ENCODE data around the gene DCTN4. TPM values are rescaled to one million over a fixed set of nuclear protein-coding genes. Genes with fewer than 3 reads are reported as not detected.

DCTN4 gene
- total and polyA plus RNA-seq, 2 of the 8 experiments (the other 6 are each of a cell fraction or from before 2014, with no cell fraction given): 20.5 to 42.7 TPM

- Histone ChIP-seq H3K36me3 (ENCODE audit: control insufficient read depth in 2 of 4, insufficient read depth in 4 of 4, low read length in 3 of 4) (peaks cover 0 to 7% (median 0%) of the 10 kb centered on the region in 4 experiments; a peak in 3 of 8 replicates), H3K23ac (ENCODE audit: insufficient read length) (no peak overlapping the region), H3K9ac (replicated peaks in 1 of 4; ENCODE audit: extremely low read depth in 1 of 4, low read depth in 3 of 4, low read length in 3 of 4) (no peak overlapping the region), H3K4me1 (replicated peaks in 1 of 4; ENCODE audit: control insufficient read depth in 3 of 4, insufficient read depth in 4 of 4, low read length in 3 of 4) (peaks cover 3 to 11% (median 9%) of the 10 kb centered on the region in 4 experiments), H3K9me3 (ENCODE audit: insufficient read depth in 2 of 2, low read depth in 1 of 2, low read length in 1 of 2) (no peaks in the 10 kb centered on the region), H3K27ac (ENCODE audit: low read depth, low read length) (no peak overlapping the region), H2AK5ac (ENCODE audit: low read depth, low read length) (no peak overlapping the region), H3K79me1 (ENCODE audit: low read depth, low read length) (no peaks in the 10 kb centered on the region), H4K5ac (ENCODE audit: insufficient read length, low read depth, low read length) (no peak overlapping the region), H3K23me2 (ENCODE audit: low read depth, low read length) (peaks cover 3% of the 10 kb centered on the region), H3K4ac (replicated peaks; ENCODE audit: insufficient read length, low read depth, low read length) (no peak overlapping the region), H2BK120ac (replicated peaks; ENCODE audit: low read depth, low read length) (no peak overlapping the region), H2BK15ac (ENCODE audit: low read length) (no peak overlapping the region), H3K18ac (ENCODE audit: extremely low read depth, low read length) (no peak overlapping the region), H3K79me2 (ENCODE audit: control insufficient read depth in 1 of 2, insufficient read depth in 2 of 2, low read length in 2 of 2) (peaks cover 0 to 9% of the 10 kb centered on the region in 2 experiments; a peak in 2 of 4 replicates), H2BK5ac (ENCODE audit: low read depth, low read length) (no peak overlapping the region), H3K4me2 (ENCODE audit: insufficient read depth in 1 of 2, low read depth in 2 of 2, low read length in 2 of 2) (no peak overlapping the region), H4K20me1 (replicated peaks in 1 of 2; ENCODE audit: control insufficient read depth in 1 of 2, insufficient read depth in 2 of 2, low read length in 2 of 2) (no peaks in the 10 kb centered on the region), H2BK12ac (ENCODE audit: low read depth, low read length) (no peak overlapping the region), H3K27me3 (replicated peaks in 1 of 4; ENCODE audit: control insufficient read depth in 3 of 4, extremely low read depth in 1 of 4, insufficient read depth in 3 of 4, low read length in 3 of 4) (no peaks in the 10 kb centered on the region), H3K4me3 (ENCODE audit: extremely low read depth in 1 of 4, insufficient read depth in 2 of 4, low read depth in 3 of 4, low read length in 4 of 4) (no peak overlapping the region), H2AFZ (ENCODE audit: low read length) (no peak overlapping the region), H4K91ac (replicated peaks; ENCODE audit: insufficient read length, low read length) (no peak overlapping the region), H4K8ac (ENCODE audit: extremely low read depth, insufficient read depth, low read length) (no peak overlapping the region), H3K56ac (replicated peaks; ENCODE audit: insufficient read length, low read depth, low read length) (no peak overlapping the region), H3K14ac (ENCODE audit: insufficient read length) (no peak overlapping the region), H2BK20ac (ENCODE audit: low read length) (no peak overlapping the region)
- ChIA-PET POLR2A (ENCODE audit: partially characterized antibody) (interaction anchor here (0.6 to 3.2 kb wide), 6 partner anchors 15 to 1081 kb away, joined by 3 to 12 read pairs (median 5); partner anchors contain the start of genes MYOZ3, RBM22 and RPS14), CTCF (ENCODE audit: partially characterized antibody) (interaction anchor here (1.1 to 3.3 kb wide), 3 partner anchors 10 to 116 kb away, joined by 3 to 11 read pairs (median 6); no protein-coding TSS in a partner anchor)
- TF ChIP-seq EGR1 (IDR thresholded peaks at IDR 0.05; ENCODE audit: borderline replicate concordance, low read depth, low read length): no peak
- no peak for TF ChIP-seq POLR2A (IDR thresholded peaks at IDR 0.05; ENCODE audit: control extremely low read depth in 1 of 2, low read depth in 2 of 2, low read length in 2 of 2)
- no peak for TF ChIP-seq SUZ12 (IDR thresholded peaks at IDR 0.05; ENCODE audit: low read length)
- no peak for TF ChIP-seq NANOG (IDR thresholded peaks at IDR 0.05; ENCODE audit: insufficient read depth, low read depth, low read length, poor library complexity, severe bottlenecking)
- TF ChIP-seq GABPA (IDR thresholded peaks at IDR 0.05; ENCODE audit: borderline replicate concordance, insufficient read depth, low read length): no peak
- no peak for TF ChIP-seq ZNF274 (IDR thresholded peaks at IDR 0.05; ENCODE audit: borderline replicate concordance, extremely low read depth, low read length)
- TF ChIP-seq SP4 (IDR thresholded peaks at IDR 0.05; ENCODE audit: low read length): no peak
- no peak for TF ChIP-seq BRCA1 (IDR thresholded peaks at IDR 0.05; ENCODE audit: low read depth, low read length)
- no peak for TF ChIP-seq SRF (IDR thresholded peaks at IDR 0.05; ENCODE audit: low read depth, low read length)
- TF ChIP-seq SIX5 (IDR thresholded peaks at IDR 0.05; ENCODE audit: low read depth, low read length): no peak
- no peak for FAIRE-seq
- 93% methylated on average over 8 of the region's 9 CpGs; no CpG with 5 or more reads in 1 of the 2 experiments for WGBS, 2 experiments (ENCODE audit: extremely low coverage in 1 of 2, insufficient coverage in 1 of 2, insufficient read length in 1 of 2, insufficient replicate concordance in 2 of 2, low coverage in 1 of 2, low lambda C conversion rate in 2 of 2, missing lambda C conversion rate in 1 of 2)
- DNase-seq (ENCODE audit: low read depth in 1 of 2, low spot score in 2 of 2): peak in 1 of 2 experiments; percentile 34
Measured at GRCh38 chr5:150676578-150676977, 82.2 kb downstream of the DCTN4 start.

All from H1 (cell line).